PFSK-1 (cell line): ENCODE measurements around the gene MYO7A.

Source experiments
- FOXP2 ChIP-seq: optimal IDR thresholded peaks from 2 replicates; pipeline ENCODE3; 2011; ENCODE audit warnings: borderline replicate concordance, control low read depth, inconsistent platforms; ENCODE audit not compliant: insufficient read depth; ENCODE audit errors: extremely low read length, extremely low read depth
- POLR2AphosphoS5 ChIP-seq: IDR thresholded peaks from 2 replicates; pipeline ENCODE4 v1.6.1; 2012; ENCODE audit warnings: low read depth, mild to moderate bottlenecking, control low read depth, low read length, moderate library complexity
- REST ChIP-seq, 2 experiments: IDR thresholded peaks; 2 replicates each; pipeline versions ENCODE4 v1.6.1 to v1.8.0; 2011 to 2012; ENCODE audit warnings: low read depth in 2 of 2, low read length in 2 of 2, control low read depth in 1 of 2, inconsistent platforms in 1 of 2, mild to moderate bottlenecking in 1 of 2, moderate library complexity in 1 of 2; ENCODE audit not compliant: insufficient read depth in 1 of 2
- SIN3A ChIP-seq: IDR thresholded peaks from 2 replicates; pipeline ENCODE4 v1.6.1; 2012; ENCODE audit warnings: mild to moderate bottlenecking, low read length, moderate library complexity, borderline replicate concordance; ENCODE audit not compliant: insufficient read depth
- TAF1 ChIP-seq: IDR thresholded peaks from 2 replicates; pipeline ENCODE4 v1.6.1; 2012; ENCODE audit warnings: low read length, control low read depth, borderline replicate concordance; ENCODE audit not compliant: insufficient read depth

Gene MYO7A

DNA sequence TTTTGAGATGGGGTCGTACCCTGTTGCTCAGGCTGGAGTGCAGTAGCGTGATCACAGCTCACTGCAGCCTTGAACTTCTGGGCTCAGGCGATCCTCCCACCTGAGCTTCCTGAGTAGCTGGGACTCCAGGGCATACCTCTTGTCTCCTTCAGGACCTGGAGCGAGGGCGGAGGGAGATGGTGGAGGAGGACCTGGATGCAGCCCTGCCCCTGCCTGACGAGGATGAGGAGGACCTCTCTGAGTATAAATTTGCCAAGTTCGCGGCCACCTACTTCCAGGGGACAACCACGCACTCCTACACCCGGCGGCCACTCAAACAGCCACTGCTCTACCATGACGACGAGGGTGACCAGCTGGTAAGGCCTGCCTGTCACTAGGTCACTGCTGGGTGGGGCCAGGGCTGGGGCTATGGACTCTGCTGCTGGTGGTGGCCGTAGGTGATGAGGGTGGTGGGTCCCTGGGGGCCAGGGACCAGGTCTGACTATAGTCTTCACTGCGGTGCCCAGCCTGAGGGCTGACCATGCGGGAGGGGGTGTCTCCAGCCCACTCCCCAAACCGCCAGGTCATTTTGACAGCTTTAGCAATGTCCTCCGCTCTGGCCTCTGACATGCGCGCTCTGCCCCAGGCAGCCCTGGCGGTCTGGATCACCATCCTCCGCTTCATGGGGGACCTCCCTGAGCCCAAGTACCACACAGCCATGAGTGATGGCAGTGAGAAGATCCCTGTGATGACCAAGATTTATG is 53.9 kb downstream of the MYO7A start:
- TF ChIP-seq REST (IDR thresholded peaks at IDR 0.05; ENCODE audit: insufficient read depth in 1 of 2, low read depth in 2 of 2, low read length in 2 of 2) (no peak), TAF1 (no peak), SIN3A (no peak), FOXP2 (no peak), POLR2AphosphoS5 (no peak)

DNA sequence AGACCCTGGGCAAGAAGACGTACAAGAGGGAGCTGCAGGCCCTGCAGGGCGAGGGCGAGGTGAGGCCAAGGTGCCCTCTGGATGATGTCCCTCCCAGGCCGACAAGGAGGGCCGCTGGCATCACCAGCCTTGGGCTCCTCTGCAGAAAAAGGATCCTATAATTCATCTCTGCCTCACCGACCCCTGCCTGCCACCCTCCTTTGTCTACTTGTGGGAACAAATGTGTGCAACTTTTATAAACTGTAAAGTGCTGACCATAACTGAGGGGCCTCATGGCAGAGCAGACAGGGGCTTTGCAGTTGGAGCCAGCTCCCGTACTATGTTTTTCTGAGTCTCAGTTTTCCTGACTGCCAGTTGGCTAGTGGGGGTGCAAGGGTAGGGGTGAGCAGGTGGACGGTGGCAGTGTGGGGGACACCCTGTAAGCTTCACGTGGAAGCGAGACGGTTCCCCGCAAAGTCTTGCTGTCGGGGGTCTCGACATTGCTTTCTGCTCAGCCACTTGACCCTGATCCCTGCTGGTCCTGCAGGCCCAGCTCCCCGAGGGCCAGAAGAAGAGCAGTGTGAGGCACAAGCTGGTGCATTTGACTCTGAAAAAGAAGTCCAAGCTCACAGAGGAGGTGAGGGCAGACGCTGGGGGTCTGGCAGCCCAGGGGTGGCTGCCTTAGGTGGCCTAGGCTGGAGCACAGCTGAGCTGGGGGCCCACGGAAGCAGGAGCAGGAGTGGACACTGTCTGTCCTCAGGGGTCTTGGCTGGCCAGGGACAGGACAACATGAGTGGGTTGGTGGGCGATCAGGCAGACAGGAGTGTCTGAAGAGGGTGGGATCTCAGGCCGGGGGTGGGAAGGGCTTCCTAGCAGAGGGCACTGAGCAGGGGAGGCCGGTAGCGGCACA is 54.7 kb downstream of the MYO7A start:
- TF ChIP-seq REST (IDR thresholded peaks at IDR 0.05; ENCODE audit: insufficient read depth in 1 of 2, low read depth in 2 of 2, low read length in 2 of 2) = no peak
- no peak for TF ChIP-seq SIN3A
- no peak for TF ChIP-seq FOXP2
- no peak for TF ChIP-seq POLR2AphosphoS5
- no peak for TF ChIP-seq TAF1

GRCh38 chr11:77183431-77183984 is 55.5 kb downstream of the MYO7A start:
- no peak for TF ChIP-seq FOXP2
- TF ChIP-seq SIN3A = no peak
- no peak for TF ChIP-seq REST (IDR thresholded peaks at IDR 0.05; ENCODE audit: insufficient read depth in 1 of 2, low read depth in 2 of 2, low read length in 2 of 2)
- no peak for TF ChIP-seq TAF1
- no peak for TF ChIP-seq POLR2AphosphoS5

- TF ChIP-seq SIN3A = no peak
These were observed 56.3 kb downstream of the MYO7A start for GRCh38 chr11:77184136-77184860.

GRCh38 chr11:77186302-77186701 is 58.3 kb downstream of the MYO7A start:
- TF ChIP-seq REST (IDR thresholded peaks at IDR 0.05; ENCODE audit: insufficient read depth in 1 of 2, low read depth in 2 of 2, low read length in 2 of 2) (no peak), POLR2AphosphoS5 (no peak), FOXP2 (no peak), TAF1 (no peak), SIN3A (no peak)
